IMR-90 (cell line): ENCODE data around the gene RNF227.

Experiments used
- CEBPB ChIP-seq: IDR thresholded peaks from 2 replicates; pipeline ENCODE4 v1.6.1; 2012; ENCODE audit warnings: low read depth, low read length, improper control_type of control experiment
- CHD1 ChIP-seq: IDR thresholded peaks from 2 replicates; pipeline ENCODE4 v1.6.1; 2012; ENCODE audit warnings: low read depth, low read length, improper control_type of control experiment
- CTCF ChIP-seq: conservative IDR thresholded peaks from 2 replicates; pipeline ENCODE4 v1.5.1; 2012; ENCODE audit warnings: mild to moderate bottlenecking, low read depth, low read length, improper control_type of control experiment
- FOS ChIP-seq: fragments of 150-350 bp; IDR thresholded peaks from 2 replicates; pipeline ENCODE4 v1.6.1; 2016; ENCODE audit warnings: low read depth, low read length
- MAZ ChIP-seq: IDR thresholded peaks from 2 replicates; pipeline ENCODE4 v1.6.1; 2012; ENCODE audit warnings: low read depth, mild to moderate bottlenecking, low read length, improper control_type of control experiment, moderate library complexity, borderline replicate concordance
- MXI1 ChIP-seq: IDR thresholded peaks from 2 replicates; pipeline ENCODE4 v1.6.1; 2012; ENCODE audit warnings: low read depth, mild to moderate bottlenecking, low read length, moderate library complexity, borderline replicate concordance
- POLR2A ChIP-seq: IDR thresholded peaks from 2 replicates; pipeline ENCODE4 v1.6.1; 2012; ENCODE audit warnings: mild to moderate bottlenecking, low read depth, low read length
- RAD21 ChIP-seq: IDR thresholded peaks from 2 replicates; pipeline ENCODE4 v1.6.1; 2012; ENCODE audit warnings: low read length, improper control_type of control experiment
- RCOR1 ChIP-seq: IDR thresholded peaks from 2 replicates; pipeline ENCODE4 v1.6.1; 2012; ENCODE audit warnings: mild to moderate bottlenecking, low read length, improper control_type of control experiment; ENCODE audit not compliant: insufficient replicate concordance
- RFX5 ChIP-seq: IDR thresholded peaks from 2 replicates; pipeline ENCODE4 v1.8.0; 2012; ENCODE audit warnings: low read depth, mild to moderate bottlenecking, low read length, moderate library complexity

- TF ChIP-seq CTCF: no peak
- TF ChIP-seq POLR2A: no peak
- TF ChIP-seq CHD1: no peak
- no peak for TF ChIP-seq RAD21
- TF ChIP-seq FOS: no peak
- TF ChIP-seq CEBPB: no peak
- TF ChIP-seq MAZ: no peak
- no peak for TF ChIP-seq MXI1
- TF ChIP-seq RCOR1: no peak
- no peak for TF ChIP-seq RFX5
These were observed 48.2 kb downstream of the RNF227 start for GRCh38 chr17:7867881-7868329.
